MM.1S (cell line): Measurements from ENCODE around the gene HDAC9.

Experiments used
- DNase-seq: peaks from one replicate; pipeline ENCODE4 v3.0.0-alpha.2; 2015
- H2AFZ ChIP-seq: fragments of 300-600 bp; sonication (generic); 2 replicates; pipeline ENCODE4 v1.6.0; 2016; ENCODE audit warnings: antibody characterized with exemption, low read length
- H3F3A ChIP-seq: fragments of 300-600 bp; sonication (generic); 2 replicates; pipeline ENCODE4 v1.6.1; 2016; ENCODE audit warnings: mild to moderate bottlenecking, antibody characterized with exemption, low read length, moderate library complexity, mixed read lengths; ENCODE audit not compliant: insufficient read depth
- H3K27ac ChIP-seq: fragments of 300-600 bp; sonication (generic); 2 replicates; pipeline ENCODE4 v1.5.1; 2016; ENCODE audit warnings: mild to moderate bottlenecking, low read length
- H3K27me3 ChIP-seq: fragments of 300-600 bp; sonication (generic); replicated peaks from 2 replicates; pipeline ENCODE4 v1.6.0; 2016; ENCODE audit warnings: low read length; ENCODE audit not compliant: insufficient read depth
- H3K36me3 ChIP-seq: fragments of 300-600 bp; sonication (generic); replicated peaks from 2 replicates; pipeline ENCODE4 v1.6.1; 2016; ENCODE audit warnings: mild to moderate bottlenecking, low read length, mixed read lengths; ENCODE audit not compliant: insufficient read depth
- H3K4me1 ChIP-seq: fragments of 300-600 bp; sonication (generic); 2 replicates; pipeline ENCODE4 v1.6.1; 2016; ENCODE audit warnings: low read length, mixed read lengths
- H3K4me2 ChIP-seq: fragments of 300-600 bp; sonication (generic); 2 replicates; pipeline ENCODE4 v1.6.0; 2016; ENCODE audit warnings: low read depth, low read length
- H3K4me3 ChIP-seq: fragments of 300-600 bp; sonication (generic); 2 replicates; pipeline ENCODE4 v1.5.1; 2016; ENCODE audit warnings: low read length, mixed read lengths
- H3K79me2 ChIP-seq: fragments of 300-600 bp; sonication (generic); 2 replicates; pipeline ENCODE4 v1.6.1; 2016; ENCODE audit warnings: mixed run types, low read length, mixed read lengths
- H3K9ac ChIP-seq: fragments of 300-600 bp; sonication (generic); 2 replicates; pipeline ENCODE4 v1.6.1; 2016; ENCODE audit warnings: low read length, mixed read lengths
- H3K9me2 ChIP-seq: fragments of 300-600 bp; sonication (generic); replicated peaks from 2 replicates; pipeline ENCODE4 v1.6.1; 2016; ENCODE audit warnings: mild to moderate bottlenecking, low read length, mixed read lengths; ENCODE audit not compliant: insufficient read depth
- H3K9me3 ChIP-seq: fragments of 300-600 bp; sonication (generic); replicated peaks from 2 replicates; pipeline ENCODE4 v1.6.1; 2016; ENCODE audit warnings: mild to moderate bottlenecking, low read length, mixed read lengths; ENCODE audit not compliant: insufficient read depth
- H4K20me1 ChIP-seq: fragments of 300-600 bp; sonication (generic); 2 replicates; pipeline ENCODE4 v1.6.1; 2016; ENCODE audit warnings: mild to moderate bottlenecking, low read length, moderate library complexity, mixed read lengths; ENCODE audit not compliant: insufficient read depth
- EZH2 ChIP-seq: fragments of 300-600 bp; sonication (generic); optimal IDR thresholded peaks from 2 replicates; pipeline ENCODE3; 2017; ENCODE audit warnings: low read depth, mild to moderate bottlenecking, antibody characterized with exemption, low read length, mixed read lengths
- EZH2phosphoT487 ChIP-seq: fragments of 300-600 bp; sonication (generic); IDR thresholded peaks from 2 replicates; pipeline ENCODE4 v1.6.1; 2018; ENCODE audit warnings: antibody characterized with exemption, low read length
- TF ChIP-seq, protein P1 (sequence below): fragments of 300-600 bp; sonication (generic); IDR thresholded peaks from 2 replicates; pipeline ENCODE4 v1.5.1; 2016; ENCODE audit warnings: antibody characterized with exemption, low read length, mixed read lengths

The HDAC9 gene

DNA sequence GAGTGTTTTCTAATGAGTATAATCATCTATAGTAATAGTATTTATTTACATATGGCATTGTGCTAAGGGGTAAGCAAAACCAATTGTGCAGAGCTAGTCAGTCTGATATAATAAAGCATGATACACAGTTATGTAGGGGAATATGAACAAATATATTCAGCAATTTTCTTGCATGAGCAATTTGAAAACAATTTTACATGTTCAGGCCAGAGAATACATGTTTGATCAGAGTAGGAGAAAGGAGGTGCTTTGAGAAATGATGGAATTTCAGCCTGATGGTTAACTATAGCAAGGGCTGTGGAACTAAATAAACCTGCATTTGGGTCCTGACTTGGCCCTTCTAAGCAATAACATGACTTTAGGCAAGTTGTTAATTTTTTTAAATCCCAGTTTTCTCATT lies 407.3 kb downstream of the HDAC9 start:
- Histone ChIP-seq H3K79me2 (no peaks in the 10 kb centered on the region), H3K4me3 (no peak overlapping the region), H3K9ac (no peak overlapping the region), H3F3A (no peaks in the 10 kb centered on the region), H3K4me1 (no peaks in the 10 kb centered on the region), H3K27me3 (no peaks in the 10 kb centered on the region), H3K9me3 (no peaks in the 10 kb centered on the region), H3K9me2 (no peaks in the 10 kb centered on the region), H3K27ac (no peak overlapping the region), H3K4me2 (no peak overlapping the region), H2AFZ (no peak overlapping the region), H3K36me3 (no peaks in the 10 kb centered on the region), H4K20me1 (no peaks in the 10 kb centered on the region)
- TF ChIP-seq EZH2 = no peak
- TF ChIP-seq EZH2phosphoT487 = no peak
- TF ChIP-seq, protein P1, sequence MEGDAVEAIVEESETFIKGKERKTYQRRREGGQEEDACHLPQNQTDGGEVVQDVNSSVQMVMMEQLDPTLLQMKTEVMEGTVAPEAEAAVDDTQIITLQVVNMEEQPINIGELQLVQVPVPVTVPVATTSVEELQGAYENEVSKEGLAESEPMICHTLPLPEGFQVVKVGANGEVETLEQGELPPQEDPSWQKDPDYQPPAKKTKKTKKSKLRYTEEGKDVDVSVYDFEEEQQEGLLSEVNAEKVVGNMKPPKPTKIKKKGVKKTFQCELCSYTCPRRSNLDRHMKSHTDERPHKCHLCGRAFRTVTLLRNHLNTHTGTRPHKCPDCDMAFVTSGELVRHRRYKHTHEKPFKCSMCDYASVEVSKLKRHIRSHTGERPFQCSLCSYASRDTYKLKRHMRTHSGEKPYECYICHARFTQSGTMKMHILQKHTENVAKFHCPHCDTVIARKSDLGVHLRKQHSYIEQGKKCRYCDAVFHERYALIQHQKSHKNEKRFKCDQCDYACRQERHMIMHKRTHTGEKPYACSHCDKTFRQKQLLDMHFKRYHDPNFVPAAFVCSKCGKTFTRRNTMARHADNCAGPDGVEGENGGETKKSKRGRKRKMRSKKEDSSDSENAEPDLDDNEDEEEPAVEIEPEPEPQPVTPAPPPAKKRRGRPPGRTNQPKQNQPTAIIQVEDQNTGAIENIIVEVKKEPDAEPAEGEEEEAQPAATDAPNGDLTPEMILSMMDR = no peak
- no peak for DNase-seq

DNA sequence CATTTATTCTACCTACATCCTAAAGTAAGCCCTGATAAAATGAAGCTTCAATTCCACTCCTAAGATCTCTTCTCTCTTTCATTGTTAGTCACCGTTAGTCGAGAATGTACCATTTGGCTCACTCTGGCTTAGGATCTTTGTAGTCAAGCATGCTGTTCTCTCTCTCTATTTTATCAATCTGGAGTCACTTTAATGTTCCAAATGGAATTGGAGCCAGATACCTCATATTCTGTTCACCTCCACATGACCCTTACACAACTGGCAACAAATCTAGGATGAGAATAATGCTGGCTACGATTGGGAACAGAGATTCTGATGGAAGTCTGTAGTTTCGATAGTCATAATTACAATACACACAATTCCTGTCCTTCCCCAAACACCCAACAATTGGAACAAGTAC lies 408.1 kb downstream of the HDAC9 start:
- Histone ChIP-seq H2AFZ (no peak overlapping the region), H3K9me3 (no peaks in the 10 kb centered on the region), H3K27me3 (no peaks in the 10 kb centered on the region), H3K4me3 (no peak overlapping the region), H4K20me1 (no peaks in the 10 kb centered on the region), H3K27ac (no peak overlapping the region), H3K9me2 (no peaks in the 10 kb centered on the region), H3F3A (no peaks in the 10 kb centered on the region), H3K9ac (no peak overlapping the region), H3K4me1 (no peaks in the 10 kb centered on the region), H3K79me2 (no peaks in the 10 kb centered on the region), H3K36me3 (no peaks in the 10 kb centered on the region), H3K4me2 (no peak overlapping the region)
- TF ChIP-seq EZH2 (no peak), EZH2phosphoT487 (no peak)
- TF ChIP-seq, protein P1 = no peak
- no peak for DNase-seq

DNA sequence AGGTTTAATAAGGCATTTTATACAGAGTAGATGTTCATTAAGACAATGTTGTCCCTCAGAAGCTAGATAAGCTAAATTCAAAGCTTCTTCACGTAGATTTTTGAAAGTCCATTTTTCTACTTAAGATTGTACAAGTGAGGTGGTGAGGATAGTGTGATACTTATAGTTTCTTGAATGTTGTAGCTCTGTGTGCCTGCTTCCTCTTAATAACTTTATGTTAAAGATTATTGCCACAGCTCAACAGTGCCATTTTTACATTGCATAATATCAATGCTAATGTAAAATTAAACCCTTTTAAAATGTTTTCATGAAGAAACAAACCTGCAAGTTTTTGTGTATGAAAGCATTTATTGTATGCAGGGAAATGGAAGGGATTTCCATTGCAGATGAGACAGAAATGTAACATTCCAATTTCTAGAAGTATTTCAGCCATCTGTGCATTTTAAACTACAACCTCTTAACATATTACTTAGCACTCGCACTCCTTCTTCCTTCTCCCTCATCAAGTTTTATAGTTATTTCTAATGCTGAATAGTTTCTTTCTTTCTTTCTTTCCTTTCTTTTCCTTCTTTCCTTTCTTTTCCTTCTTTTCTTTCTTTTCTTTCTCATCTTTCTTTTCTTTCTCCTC lies 409.9 kb downstream of the HDAC9 start:
- no peak overlapping the region for H2AFZ ChIP-seq
- no peaks in the 10 kb centered on the region for H3K9me3 ChIP-seq
- H3K36me3 ChIP-seq = no peaks in the 10 kb centered on the region
- TF ChIP-seq, protein P1 = no peak
- TF ChIP-seq EZH2phosphoT487 (no peak), EZH2 (no peak)
- H3K4me3 ChIP-seq = no peak overlapping the region
- DNase-seq = no peak
- no peaks in the 10 kb centered on the region for H4K20me1 ChIP-seq
- H3K9ac ChIP-seq = no peak overlapping the region
- H3K4me1 ChIP-seq = no peaks in the 10 kb centered on the region
- no peak overlapping the region for H3K27ac ChIP-seq
- no peaks in the 10 kb centered on the region for H3F3A ChIP-seq
- no peak overlapping the region for H3K4me2 ChIP-seq
- H3K79me2 ChIP-seq = no peaks in the 10 kb centered on the region
- H3K27me3 ChIP-seq = no peaks in the 10 kb centered on the region
- H3K9me2 ChIP-seq = no peaks in the 10 kb centered on the region
